DMS 273 (cell line): ENCODE measurements around the gene UCP3.

Source experiments
- DNase-seq: peaks from one replicate; lab custom pipeline; 2025; ENCODE audit not compliant: unreplicated experiment; lab: John Stamatoyannopoulos, UW

UCP3 gene

DNA sequence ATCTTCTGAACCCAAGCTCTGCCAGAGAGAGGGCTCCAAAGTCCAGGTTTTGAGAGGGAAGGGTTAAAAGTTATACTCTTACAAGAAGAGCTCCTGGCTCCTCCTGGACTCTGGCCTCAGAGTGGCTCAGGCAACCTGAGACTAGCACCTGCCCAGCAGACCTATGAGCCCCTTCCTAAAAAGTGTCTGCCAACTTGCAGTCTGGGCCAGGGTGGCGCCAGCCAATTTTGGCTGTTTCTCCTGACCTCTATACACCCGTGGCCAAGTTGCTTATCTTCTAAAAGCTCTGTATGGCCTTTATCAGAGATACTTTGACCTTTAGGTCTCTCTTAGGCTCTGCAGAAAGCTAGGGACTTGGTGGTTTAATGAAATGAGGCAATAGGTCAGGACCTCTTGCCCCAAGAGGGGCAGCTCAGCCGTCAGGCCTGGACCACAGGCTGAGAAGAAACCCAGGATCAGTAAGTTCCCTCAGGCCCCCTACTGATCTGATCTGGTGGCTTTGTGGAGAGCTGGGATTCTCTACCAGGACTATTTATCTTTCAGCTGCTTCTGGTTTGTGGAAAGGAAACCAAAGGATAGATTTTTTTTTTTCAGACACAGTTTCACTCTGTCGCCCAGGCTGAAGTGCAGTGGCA lies 10.3 kb upstream of the UCP3 start:
- DNase-seq, result no peak

DNA sequence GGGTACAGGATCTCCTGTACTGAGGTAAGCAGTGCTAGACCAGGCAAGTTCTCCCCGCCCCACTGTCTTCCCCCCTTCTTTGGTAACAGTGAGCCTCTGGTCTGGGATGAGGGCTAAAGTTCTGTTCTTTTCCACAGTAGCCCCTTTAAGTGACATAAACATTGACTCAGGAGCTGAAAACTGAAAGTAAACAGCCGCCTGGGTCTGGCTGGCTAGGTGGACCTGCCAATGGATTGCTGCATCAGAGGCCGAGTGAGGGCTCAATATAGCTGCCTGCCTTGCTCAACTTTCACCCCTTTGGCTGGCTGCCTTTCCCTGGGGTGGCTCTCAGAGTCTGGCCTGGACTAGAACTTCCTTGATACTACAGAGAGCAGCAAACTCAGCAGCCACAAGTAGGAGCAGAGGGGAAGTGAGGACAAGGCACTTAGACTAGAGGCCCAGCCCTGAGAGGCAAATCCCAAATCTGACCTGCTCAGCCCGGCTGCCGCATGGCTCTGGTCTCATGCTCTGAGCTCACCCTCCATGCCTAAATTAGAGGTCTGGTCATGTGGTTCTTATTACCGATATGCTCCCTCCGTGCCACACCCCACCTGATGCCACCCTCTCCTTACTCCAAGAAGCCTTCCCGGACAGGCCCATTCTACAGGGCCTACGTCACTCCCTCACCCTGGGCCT lies 9.6 kb upstream of the UCP3 start:
- no peak for DNase-seq

DNA sequence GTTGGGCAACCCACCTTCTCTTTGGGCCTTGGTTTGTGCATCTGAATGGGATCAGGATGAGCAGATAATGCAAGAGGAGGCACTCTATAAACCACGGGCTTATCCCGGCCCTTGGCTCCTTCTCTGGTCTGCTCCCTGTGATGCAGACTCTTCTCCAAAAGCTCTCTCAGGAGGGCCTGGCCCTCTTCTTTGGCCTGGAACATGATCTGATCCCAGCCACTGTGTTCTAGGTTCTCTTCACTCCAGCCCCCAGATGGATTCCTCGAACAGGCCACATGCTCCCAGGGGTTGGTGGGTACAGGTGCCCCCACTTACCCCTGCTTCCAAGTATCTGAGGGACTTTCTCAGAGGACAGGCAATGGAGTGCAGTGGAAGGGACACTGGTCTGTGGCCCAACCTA lies 8.7 kb upstream of the UCP3 start:
- no peak for DNase-seq

DNA sequence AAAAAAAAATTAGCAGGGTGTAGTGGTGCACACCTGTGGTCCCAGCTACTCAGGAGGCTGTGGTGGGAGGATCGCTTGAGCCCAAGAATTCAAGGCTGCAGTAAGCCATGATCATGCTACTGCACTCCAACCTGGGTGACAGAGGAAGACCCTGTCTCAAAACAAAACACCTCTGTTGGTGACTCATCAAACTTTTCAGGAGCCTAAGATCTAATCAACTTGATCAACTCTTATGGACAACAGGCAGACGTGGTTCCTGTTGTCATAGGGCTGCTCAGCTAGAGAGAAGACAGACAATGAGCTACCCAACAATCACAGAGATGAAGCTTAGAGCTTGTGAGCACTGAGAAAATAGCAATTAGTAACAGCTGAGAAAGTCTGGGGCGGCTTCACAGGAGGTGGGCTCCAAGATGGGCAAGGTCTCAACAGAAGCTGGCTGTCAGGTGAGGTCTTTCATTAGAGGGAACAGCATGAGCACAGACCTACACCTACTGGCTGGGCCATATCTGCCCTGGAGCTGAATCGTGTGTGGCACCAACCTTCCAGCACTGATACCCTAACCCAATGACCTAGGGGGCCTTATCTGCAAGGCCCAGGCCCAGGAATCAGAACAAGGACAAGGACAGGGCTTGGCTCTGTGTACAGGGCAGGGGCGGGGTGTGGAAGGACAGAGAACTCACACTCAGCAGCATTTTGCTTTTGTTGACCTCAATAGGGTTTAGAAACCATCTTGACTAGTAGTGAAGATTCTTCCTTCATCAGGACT lies 7.2 kb upstream of the UCP3 start:
- DNase-seq, result no peak

DNA sequence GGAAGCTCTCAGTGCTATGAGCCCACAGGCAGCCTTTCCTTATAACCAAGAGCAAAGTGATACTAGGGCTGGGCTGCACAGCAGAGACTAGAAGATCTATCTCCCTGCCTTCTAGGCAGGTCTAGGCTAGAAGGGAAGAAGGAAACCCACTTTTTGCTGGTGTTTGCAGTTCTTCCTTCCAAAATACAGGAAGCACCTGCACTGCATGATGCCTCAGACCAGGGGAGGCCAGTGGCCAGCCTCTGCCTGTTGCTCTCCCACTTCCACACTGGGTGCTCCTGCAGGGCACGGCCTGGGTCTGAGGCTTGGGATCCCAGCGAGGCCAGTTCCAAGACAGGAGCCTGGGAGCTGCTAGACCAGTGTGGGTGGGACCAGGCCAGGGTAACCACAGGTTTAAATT lies 6.0 kb upstream of the UCP3 start:
- DNase-seq, result no peak

DNA sequence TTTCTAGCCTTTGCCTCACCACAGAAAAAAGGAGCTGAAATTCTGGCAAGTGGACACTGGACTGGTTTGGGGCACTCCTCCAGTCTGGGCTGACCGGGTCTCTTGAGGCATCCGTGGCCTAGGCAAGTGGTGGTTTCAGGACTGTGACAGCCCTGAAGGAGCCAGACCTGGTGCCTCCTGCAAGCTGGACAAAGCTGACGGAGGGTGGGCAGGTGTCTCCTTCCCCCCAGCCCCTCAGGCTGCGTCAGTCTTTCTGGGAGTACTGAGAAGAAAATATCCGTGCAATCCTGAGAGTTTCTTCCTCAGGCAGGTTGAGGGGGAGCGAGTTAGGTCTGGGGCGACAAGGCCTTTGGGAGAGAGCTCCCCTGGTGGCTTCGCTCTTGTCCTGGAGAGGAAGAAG lies 4.3 kb upstream of the UCP3 start:
- no peak for DNase-seq

DNA sequence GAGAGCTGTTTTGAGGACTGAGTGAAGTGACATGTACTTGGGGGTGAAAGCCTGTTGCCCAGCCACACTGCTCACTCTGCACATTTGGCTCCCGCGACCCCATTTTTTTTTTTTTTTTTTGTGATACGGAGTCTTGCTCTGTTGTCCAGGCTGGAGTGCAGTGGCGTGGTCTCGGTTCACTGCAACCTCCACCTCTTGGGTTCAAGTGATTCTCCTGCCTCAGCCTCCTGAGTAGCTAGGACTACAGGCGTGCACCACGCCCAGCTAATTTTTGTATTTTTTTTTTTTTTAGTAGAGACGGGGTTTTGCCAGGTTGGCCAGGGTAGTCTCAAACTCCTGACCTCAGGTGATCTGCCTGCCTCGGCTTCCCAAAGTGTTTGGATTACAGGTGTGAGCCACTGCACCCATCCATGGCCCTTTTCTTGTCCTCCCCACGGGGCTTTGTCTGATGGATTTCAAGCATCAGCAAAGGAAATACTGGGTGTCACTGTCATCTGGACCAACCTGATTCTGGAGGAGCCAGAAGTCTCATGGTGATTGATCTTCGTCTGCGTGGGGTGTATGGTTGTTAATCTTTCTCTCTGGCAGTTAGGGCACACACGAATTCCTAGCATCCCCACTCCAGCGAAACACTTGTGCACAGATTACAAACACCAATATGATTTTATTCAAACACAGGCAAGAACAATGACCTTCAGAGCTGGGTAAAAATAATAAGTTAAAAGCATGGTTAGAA lies 3.4 kb upstream of the UCP3 start:
- no peak for DNase-seq

DNA sequence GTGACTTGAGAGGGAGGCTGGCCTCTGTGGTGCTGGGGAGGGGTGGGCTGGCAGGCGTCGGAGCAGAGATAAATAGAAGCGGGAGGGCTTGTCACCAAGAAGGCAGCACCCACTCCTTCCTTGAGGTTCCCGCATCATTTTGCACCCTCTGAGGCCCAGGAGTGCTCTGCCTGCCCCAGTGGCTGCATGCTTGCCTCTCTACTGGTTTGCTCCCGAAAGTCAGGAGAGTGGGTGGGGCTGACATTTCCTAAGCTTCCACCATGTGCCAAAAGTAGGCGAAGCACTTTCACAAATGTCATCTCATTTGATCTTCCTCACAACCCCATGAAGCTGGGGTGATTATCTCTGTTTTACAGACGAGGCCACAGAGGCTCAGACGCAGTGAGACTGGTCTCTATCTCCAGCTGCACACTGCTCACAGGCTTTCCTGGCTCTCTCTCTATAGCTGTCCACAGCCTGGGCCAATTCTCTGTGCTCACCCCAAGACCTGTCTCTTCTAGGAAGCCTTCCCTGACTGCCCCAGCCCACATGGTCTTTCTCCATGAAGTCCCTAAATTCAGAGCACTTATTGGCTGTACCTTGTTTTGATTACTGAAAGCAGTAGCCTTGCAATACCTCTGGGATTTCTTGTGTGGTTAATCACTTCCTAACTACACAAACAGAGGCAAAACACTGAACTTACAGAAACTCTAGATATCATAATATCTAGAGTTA lies 2.6 kb upstream of the UCP3 start:
- no peak for DNase-seq

DNA sequence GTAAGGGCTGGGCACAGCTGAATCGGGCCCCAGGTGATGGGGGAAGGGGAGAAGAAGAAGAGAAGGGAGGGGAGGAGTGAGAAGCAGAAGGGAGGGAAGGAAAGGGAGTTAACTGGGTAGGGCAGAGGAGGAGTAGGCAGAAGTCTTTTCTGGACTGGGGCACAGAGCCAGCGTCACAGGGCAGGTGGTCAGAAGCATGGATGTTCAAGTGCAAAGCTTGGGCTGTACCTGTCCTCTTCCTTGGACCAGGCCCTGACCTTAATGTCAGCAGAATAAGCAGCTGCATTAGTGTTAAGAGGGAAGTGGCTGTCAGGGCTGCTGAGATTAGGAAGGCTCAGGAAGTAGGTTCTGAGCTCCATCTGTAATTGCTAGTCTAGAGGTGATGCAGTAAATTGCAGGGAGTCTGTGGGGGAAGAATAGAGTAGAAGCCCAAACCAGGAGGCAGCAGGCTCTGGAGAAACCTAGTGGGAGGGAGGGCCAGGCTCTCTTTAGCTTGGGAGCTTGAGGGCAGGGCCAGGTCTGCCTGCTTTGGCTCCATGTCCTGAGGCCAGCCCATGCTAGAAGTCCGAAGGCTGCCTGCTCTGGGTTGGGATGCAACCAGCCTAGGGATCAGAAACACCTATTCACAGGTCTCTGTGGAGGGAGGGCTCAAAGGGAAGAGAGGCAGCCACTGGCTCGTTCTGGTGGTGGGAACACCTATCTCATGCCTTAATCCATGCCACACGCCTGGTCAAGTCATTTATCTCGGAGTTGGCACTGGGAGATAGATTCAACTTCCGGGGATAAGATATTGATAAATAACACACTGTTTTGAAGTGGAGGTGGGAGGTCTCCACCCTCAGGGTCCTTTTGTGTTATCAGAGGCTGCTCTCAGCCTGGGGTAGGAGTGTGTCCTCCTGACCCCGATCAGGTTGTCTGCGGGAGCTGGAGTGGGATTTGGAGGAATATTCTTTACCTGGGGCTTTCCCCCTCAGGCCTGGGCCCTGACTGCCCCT lies 1.7 kb upstream of the UCP3 start:
- DNase-seq, result peak; percentile 4

DNA sequence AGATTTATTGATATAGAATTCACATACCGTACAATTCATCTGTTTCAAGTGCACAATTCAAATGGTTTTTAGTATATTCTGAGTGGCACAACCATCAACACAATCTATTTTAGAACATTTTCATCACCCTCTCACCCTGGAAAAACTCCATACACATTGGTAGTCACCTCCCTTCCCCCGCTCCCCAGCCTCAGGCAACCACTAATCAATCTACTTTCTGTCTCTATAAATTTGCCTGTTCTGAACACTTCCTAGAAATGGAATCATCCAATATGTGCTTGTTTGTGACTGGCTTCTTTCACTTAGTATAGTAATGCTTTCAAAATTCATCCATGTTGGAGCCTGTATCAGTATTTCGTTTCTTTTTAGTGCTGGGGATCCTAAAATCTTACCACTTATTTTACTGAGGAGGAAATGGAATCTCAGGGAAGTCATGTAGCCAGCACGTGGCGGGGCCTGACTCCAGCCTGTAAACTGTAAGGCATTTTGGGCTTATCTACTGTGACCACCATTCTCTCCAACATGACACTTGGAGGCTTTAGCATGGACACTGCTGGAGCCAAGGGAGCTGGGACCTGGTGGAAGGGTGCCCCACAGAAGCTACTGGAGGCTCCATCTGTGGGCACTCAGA lies 905 bp upstream of the UCP3 start:
- DNase-seq, result no peak

DNA sequence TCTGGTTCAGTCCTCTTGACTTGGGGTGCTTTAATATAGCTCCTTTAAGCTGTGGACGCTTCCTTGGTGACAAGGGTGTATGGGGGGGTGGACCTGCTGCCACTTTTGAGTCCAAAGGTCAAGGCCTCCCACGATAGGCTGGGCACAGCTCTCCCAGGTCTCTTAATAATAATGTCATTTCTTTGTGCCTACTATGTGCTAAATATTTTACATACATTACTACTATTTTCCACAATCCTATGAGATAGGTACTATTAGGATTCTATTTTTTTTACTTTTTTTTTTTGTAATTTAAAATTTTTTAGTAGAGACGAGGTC lies 304 bp upstream of the UCP3 start:
- DNase-seq, result no peak

DNA sequence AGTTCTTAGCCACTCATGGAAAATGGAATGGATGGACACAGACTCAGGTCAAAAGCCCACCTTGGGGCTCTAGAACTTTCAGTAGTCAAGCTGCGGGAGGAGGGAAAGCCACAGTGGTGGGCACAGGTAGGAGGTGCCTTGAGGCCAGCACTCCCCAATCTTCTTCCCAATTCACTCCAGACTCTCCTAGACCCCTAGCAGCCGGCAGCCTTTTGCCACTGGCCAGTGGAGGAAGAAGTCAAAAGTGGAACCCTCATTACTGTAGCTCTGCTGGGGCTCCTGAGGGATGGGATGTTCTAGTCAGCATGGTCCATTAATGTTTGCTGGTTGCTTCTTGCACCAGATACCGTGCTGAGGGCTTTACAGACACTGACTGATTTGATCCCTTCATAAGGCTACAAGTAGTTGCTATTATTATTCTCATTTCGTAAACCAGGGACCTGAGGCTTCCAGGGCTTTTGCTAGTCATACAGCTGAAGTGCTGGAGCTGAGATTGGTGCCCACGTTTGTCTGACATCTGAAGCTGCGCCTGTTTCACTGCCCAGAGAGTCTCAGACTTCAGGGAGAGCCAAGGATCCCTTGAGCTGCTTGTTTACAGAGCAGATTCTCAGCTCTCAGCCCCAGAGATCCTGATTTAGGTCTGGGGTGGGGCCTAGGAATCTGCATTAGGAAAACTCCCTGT lies 1.1 kb downstream of the UCP3 start:
- DNase-seq, result no peak

DNA sequence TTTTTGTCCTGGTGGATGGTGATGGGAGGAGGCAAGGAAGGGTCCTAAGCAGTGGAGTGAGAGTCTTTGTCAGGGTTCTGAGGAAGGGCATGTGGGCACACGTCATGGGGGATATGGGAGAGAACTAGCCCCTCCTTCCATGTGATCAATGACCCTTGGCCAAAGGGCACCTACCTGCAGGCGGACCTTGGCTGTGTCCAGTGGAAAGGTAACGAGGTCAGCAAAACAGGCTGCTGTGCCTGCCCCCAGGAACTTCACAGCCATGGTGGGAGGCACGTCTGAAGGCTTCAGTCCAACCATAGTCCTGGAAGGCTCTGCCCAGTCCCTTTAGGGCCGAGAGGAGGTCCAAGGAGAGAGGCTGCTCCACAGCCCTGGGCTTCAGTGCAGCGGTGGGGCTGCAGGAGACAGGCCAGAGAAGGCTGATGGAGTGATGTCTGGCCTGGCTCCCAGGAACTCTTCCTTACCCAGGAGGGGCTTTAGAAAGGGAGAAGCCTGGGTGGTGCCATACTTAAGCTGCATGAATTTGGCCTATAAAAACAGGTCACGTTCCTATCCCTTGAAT lies 2.1 kb downstream of the UCP3 start:
- DNase-seq, result no peak

DNA sequence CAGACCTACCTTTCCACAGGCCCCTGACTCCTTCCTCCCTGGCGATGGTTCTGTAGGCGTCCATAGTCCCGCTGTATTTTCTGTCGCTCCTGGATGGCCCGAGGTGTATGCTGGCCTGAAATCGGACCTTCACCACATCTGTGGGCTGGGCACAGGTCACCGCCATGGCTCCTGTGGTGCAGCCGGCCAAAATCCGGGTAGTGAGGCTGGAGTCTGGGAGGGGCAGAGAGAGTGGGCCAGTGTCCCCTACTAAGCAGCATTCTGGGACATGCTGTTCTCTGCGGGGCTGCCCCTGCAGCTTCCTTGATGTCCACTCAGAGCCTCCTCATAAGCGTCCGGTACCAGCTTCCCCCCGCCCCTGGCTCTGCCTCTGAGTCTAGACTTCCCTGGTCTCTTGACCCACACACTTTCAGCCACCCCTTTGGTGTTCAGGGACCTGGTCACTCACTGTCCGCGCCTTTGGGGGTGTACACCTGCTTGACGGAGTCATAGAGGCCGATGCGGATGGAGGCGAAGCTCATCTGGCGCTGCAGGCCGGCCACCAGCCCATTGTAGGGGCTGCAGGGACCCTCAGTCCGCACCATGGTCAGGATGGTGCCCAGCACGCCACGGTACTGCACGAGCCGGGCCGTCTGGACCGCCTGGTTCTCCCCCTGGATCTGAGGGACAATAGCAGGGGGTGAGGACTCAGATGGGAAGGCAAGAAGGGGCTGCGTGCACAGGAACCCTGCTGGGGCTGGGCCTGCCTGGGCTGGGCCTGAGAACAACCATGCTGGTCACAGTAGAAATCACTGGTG lies 3.0 kb downstream of the UCP3 start:
- no peak for DNase-seq

DNA sequence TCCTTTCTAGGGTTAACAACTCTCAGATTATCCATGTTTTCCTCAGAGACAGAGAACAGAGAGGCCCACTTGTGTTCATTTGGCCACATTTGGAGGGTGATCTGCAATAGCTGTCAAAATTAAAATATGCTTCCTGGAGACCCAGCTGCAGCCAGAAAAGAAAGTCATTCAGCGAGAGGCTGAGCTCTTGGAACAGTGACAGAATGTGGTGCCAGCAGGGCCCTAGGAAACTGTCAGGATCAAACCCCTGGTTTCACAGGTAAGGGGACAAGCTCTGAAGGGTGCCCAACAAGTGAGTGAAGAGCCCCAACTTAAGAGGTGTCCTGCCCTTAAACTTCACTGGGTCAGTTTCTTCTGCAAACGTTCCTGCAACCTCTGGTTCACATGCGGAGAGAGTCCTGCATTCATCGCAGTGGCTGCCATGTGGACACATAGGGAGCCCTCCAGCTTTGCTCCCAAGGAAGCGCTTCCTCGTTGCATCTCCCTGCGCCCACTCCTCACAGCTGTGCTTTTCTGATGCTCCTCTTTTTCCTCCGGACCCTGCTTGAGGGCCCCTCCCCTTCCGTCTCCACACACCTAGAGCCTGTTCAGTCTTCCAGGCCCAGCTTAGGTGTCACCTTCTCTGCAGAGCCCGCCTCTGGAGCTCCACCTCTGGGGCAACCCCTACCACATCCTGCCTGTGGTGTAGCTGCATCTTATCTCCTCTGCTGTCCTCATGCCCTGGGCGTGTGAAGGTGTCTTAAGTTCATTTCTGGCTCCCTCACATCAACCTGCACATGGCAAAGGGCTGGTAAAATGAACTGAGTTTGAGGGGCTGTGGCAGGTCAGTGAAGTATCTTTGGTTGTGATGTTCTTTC lies 3.9 kb downstream of the UCP3 start:
- DNase-seq, result no peak

DNA sequence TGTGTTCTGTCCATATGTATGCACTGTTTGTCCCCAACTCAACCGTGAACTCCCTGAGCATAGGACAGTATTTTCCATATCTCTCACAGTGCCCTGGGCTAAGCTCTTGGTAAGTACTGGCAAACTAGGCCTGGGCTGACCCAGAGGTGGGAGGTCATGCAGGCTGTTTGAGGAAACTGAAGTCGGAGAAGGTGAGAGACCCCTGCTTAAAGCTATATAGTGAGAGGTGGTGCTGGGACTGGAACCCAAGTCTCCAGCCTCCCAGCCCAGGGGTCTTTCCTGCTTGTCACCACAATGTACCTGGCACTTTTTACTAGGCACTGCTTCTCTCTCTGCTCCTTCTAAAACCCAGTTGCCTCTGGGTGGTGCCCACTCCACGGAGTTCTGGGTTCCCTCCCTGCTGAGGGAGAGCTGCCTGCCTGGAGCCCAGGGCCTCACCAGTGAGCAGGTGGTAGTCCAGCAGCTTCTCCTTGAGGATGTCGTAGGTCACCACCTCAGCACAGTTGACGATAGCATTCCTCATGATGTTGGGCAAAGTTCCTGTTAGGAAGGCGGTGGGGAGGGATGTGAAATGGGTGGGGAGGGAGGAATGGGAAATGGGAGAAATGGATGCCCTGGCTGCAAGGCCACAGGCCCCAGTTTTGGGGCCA lies 4.7 kb downstream of the UCP3 start:
- no peak for DNase-seq
